BLaER1 (cell line): ENCODE results near the gene INA.

Source experiments
- H3K27ac ChIP-seq: shearing (Covaris generic); formaldehyde crosslinking; 2 replicates; pipeline ENCODE4 v1.8.1; 2022
- H3K27me3 ChIP-seq: shearing (Covaris generic); formaldehyde crosslinking; 2 replicates; pipeline ENCODE4 v1.8.1; 2022
- H3K36me3 ChIP-seq: shearing (Covaris generic); formaldehyde crosslinking; 2 replicates; pipeline ENCODE4 v1.8.1; 2022
- H3K4me1 ChIP-seq: shearing (Covaris generic); formaldehyde crosslinking; 2 replicates; pipeline ENCODE4 v1.8.1; 2022
- H3K4me2 ChIP-seq: shearing (Covaris generic); formaldehyde crosslinking; 2 replicates; pipeline ENCODE4 v1.8.1; 2022
- H3K4me3 ChIP-seq: shearing (Covaris generic); formaldehyde crosslinking; 2 replicates; pipeline ENCODE4 v1.8.1; 2022
- H3K9ac ChIP-seq: shearing (Covaris generic); formaldehyde crosslinking; 2 replicates; pipeline ENCODE4 v1.8.1; 2022
- H3K9me3 ChIP-seq: shearing (Covaris generic); formaldehyde crosslinking; 2 replicates; pipeline ENCODE4 v1.8.1; 2022
- H4K20me1 ChIP-seq: shearing (Covaris generic); formaldehyde crosslinking; 2 replicates; pipeline ENCODE4 v1.8.1; 2022
- Cebpa-rat ChIP-seq: shearing (Covaris generic); IDR thresholded peaks from 2 replicates; pipeline ENCODE4 v1.8.1; 2022

The INA gene

DNA sequence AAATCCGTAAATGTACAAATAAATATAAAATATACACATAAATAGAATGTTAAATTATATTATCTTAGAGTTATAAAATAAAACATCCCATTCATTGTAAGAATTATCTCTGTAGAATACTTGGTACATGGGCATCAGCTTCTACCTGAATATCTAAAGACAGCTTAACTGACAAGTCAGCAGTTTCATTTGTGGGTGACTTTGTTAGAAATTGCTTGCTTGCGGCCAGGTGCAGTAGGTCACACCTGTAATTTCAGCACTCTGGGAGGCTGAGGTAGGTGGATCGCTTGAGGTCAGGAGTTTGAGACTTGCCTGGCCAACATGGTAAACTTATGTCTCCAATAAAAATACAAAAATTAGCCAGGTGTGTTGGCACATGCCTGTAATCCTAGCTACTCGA, 59.4 kb downstream of the INA start:
- Histone ChIP-seq H3K27ac (no peak overlapping the region), H3K4me3 (no peak overlapping the region), H3K27me3 (no peaks in the 10 kb centered on the region), H3K4me2 (no peak overlapping the region), H4K20me1 (peaks cover 22% of the 10 kb centered on the region; the same call in 1 of the 2 replicates), H3K9ac (no peak overlapping the region), H3K36me3 (peaks cover 85% of the 10 kb centered on the region), H3K9me3 (no peaks in the 10 kb centered on the region), H3K4me1 (no peaks in the 10 kb centered on the region)
- no peak for TF ChIP-seq Cebpa-rat
